HG03045 (cell line): Measurements from ENCODE around the gene AREG.
"Not testable (repeated sequence)": the region's sequence is repeated elsewhere in the genome, so short reads cannot be mapped to it uniquely, and the experiment has no call there.

ENCODE experiments used
- ATAC-seq: cut with Tn5 transposase; IDR thresholded peaks from one replicate; pipeline ENCODE4 v1.9.1; 2021; ENCODE audit warnings: mild to moderate bottlenecking, moderate library complexity; ENCODE audit not compliant: unreplicated experiment

Gene AREG

GRCh38 chr4:74444891-74445642 lies at the start of gene AREG:
Gene AREG, plus strand, starts transcription at chr4:74445136. Its CDS starts 210 bp downstream, at chr4:74445346.
- ATAC-seq: peak; percentile 93

GRCh38 chr4:74395633-74396032 lies 49.3 kb upstream of the AREG start:
- no peak for ATAC-seq

- ATAC-seq: no peak
Observed at GRCh38 chr4:74397748-74398426, 47.0 kb upstream of the AREG start.

- not testable (repeated sequence) for ATAC-seq
Observed at GRCh38 chr4:74398894-74399589, 45.9 kb upstream of the AREG start.

GRCh38 chr4:74400395-74400794 lies 44.5 kb upstream of the AREG start:
- ATAC-seq: no peak

- peak; percentile 84 for ATAC-seq
Observed at GRCh38 chr4:74402692-74403456, 42.1 kb upstream of the AREG start.

- no peak for ATAC-seq
Observed at GRCh38 chr4:74407891-74408290, 37.0 kb upstream of the AREG start.

- ATAC-seq: no peak
Observed at GRCh38 chr4:74408639-74409038, 36.3 kb upstream of the AREG start.

- ATAC-seq: no peak
Observed at GRCh38 chr4:74410272-74410671, 34.7 kb upstream of the AREG start.

- ATAC-seq: no peak
Observed at GRCh38 chr4:74412225-74412624, 32.7 kb upstream of the AREG start.

GRCh38 chr4:74413265-74413664 lies 31.7 kb upstream of the AREG start:
- no peak for ATAC-seq

GRCh38 chr4:74414149-74414809 lies 30.7 kb upstream of the AREG start:
- no peak for ATAC-seq

GRCh38 chr4:74415602-74416300 lies 29.2 kb upstream of the AREG start:
- no peak for ATAC-seq

GRCh38 chr4:74418063-74418670 lies 26.8 kb upstream of the AREG start:
- ATAC-seq: no peak

- ATAC-seq: no peak
Observed at GRCh38 chr4:74420863-74421262, 24.1 kb upstream of the AREG start.

GRCh38 chr4:74423104-74423503 lies 21.8 kb upstream of the AREG start:
- no peak for ATAC-seq

GRCh38 chr4:74424111-74424510 lies 20.8 kb upstream of the AREG start:
- ATAC-seq: no peak

- no peak for ATAC-seq
Observed at GRCh38 chr4:74426101-74426500, 18.8 kb upstream of the AREG start.

- ATAC-seq: no peak
Observed at GRCh38 chr4:74428276-74428675, 16.7 kb upstream of the AREG start.
